ENCODE results near the gene ESR1. TPM values are rescaled to one million over a fixed set of nuclear protein-coding genes. Genes with fewer than 3 reads are reported as not detected.
"Not testable (repeated sequence)": the region's sequence is repeated elsewhere in the genome, so short reads cannot be mapped to it uniquely, and the experiment has no call there.

Gene ESR1
- total and polyA plus RNA-seq, 2 donors (not counting 3 experiments of a cell fraction or from before 2014, with no cell fraction given): 0.01 TPM; not detected in 1

DNA sequence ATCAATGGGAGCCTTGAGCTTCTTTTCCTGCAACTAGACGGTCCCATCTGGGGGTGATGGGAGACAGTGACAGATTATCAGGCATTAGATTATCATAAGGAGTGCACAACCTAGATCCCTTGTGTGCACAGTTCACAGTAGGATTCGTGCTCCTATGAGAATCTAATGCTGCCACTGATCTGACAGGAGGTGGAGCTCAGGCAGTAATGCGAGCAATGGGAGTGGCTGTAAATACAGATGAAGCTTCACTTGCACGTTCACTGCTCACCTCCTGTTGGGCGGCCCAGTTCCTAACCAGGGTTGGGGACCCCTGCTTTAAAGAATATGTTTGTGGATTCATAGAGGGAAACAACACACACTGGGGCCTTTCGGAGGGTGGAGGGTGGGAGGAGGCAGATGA is 180.7 kb downstream of the ESR1 start:
- H3K4me3 ChIP-seq (replicated peaks in 1 of 3; ENCODE audit: insufficient read depth in 1 of 3, low read depth in 1 of 3, low read length in 3 of 3); dilution Hi-C loops (cut with MboI; ENCODE audit: extremely low pct_ligation_motif_present, low sequenced_read_pairs); H3K4me1 ChIP-seq (ENCODE audit: control insufficient read depth, extremely low read depth, insufficient read depth, low read length); intact Hi-C loops (cut with micrococcal nuclease); FAIRE-seq; H3K27ac ChIP-seq (ENCODE audit: insufficient read depth, low read depth, low read length); H3K9me3 ChIP-seq (replicated peaks; ENCODE audit: control insufficient read depth, insufficient read depth, low read length); H3K36me3 ChIP-seq (ENCODE audit: control insufficient read depth in 2 of 2, extremely low read depth in 1 of 2, insufficient read depth in 2 of 2, low read length in 2 of 2); H3K27me3 ChIP-seq (ENCODE audit: control insufficient read depth in 2 of 2, insufficient read depth in 2 of 2, low read length in 2 of 2); H3K79me2 ChIP-seq (ENCODE audit: control insufficient read depth, insufficient read depth, low read length); BruUV-seq (replicated peaks); H2AFZ ChIP-seq (ENCODE audit: low read depth, low read length); H3K9ac ChIP-seq (replicated peaks; ENCODE audit: extremely low read depth, insufficient read depth, low read length); H4K20me1 ChIP-seq (replicated peaks; ENCODE audit: control insufficient read depth, extremely low read depth, insufficient read depth, low read length); DNase-seq (ENCODE audit: low read depth, low spot score); POLR2A ChIA-PET; H3K9me1 ChIP-seq (replicated peaks; ENCODE audit: control insufficient read depth, extremely low read depth, insufficient read depth, low read length); H3K4me2 ChIP-seq (ENCODE audit: insufficient read depth, low read length): not testable (repeated sequence)
- CTCF ChIA-PET: interaction anchor here (0.6 kb wide), 1 partner anchor 112 kb away, joined by 3 read pairs; no protein-coding TSS in a partner anchor

DNA sequence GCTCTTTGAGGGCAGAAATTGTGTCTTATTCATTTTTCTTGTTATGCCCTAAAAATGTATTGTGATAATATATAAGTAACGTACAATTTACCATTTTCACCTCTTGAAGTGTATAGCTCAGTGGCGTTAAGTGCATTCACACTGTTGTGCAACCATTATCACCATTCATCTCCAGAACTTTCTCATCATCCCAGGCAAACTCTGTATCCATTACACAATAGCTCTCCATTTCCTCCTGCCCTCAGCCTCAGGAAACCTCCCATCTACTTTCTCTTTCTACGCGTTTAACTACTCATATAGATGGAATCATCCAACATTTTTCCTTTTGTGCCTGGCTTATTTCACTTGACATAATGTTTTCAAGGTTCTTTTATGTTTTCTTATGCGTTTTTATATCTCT is 184.6 kb downstream of the ESR1 start:
- dilution Hi-C loops (cut with MboI; ENCODE audit: extremely low pct_ligation_motif_present, low sequenced_read_pairs) (no loop called here), intact Hi-C loops (cut with micrococcal nuclease) (no loop called here)
- H3K4me2 ChIP-seq (ENCODE audit: insufficient read depth, low read length): no peak overlapping the region
- CTCF ChIA-PET: interaction anchor here (0.5 to 1.5 kb wide), 3 partner anchors 45 to 440 kb away, joined by 3 to 5 read pairs (median 3); no protein-coding TSS in a partner anchor
- H3K9me1 ChIP-seq (replicated peaks; ENCODE audit: control insufficient read depth, extremely low read depth, insufficient read depth, low read length): no peaks in the 10 kb centered on the region
- FAIRE-seq (no peak), DNase-seq (ENCODE audit: low read depth, low spot score) (no peak)
- no peaks in the 10 kb centered on the region for H3K27me3 ChIP-seq (ENCODE audit: control insufficient read depth in 2 of 2, insufficient read depth in 2 of 2, low read length in 2 of 2)
- H4K20me1 ChIP-seq (replicated peaks; ENCODE audit: control insufficient read depth, extremely low read depth, insufficient read depth, low read length): no peaks in the 10 kb centered on the region
- H3K36me3 ChIP-seq (ENCODE audit: control insufficient read depth in 2 of 2, extremely low read depth in 1 of 2, insufficient read depth in 2 of 2, low read length in 2 of 2): no peaks in the 10 kb centered on the region
- H3K9ac ChIP-seq (replicated peaks; ENCODE audit: extremely low read depth, insufficient read depth, low read length): no peak overlapping the region
- H3K27ac ChIP-seq (ENCODE audit: insufficient read depth, low read depth, low read length): no peak overlapping the region
- POLR2A ChIA-PET: no interaction called here
- H3K9me3 ChIP-seq (replicated peaks; ENCODE audit: control insufficient read depth, insufficient read depth, low read length): no peaks in the 10 kb centered on the region
- no peak overlapping the region for H2AFZ ChIP-seq (ENCODE audit: low read depth, low read length)
- TF ChIP-seq JUN (IDR thresholded peaks at IDR 0.05; ENCODE audit: borderline replicate concordance, insufficient read depth, insufficient read length, low read depth): no peak
- no peak for TF ChIP-seq EZH2 (IDR thresholded peaks at IDR 0.05; ENCODE audit: borderline replicate concordance, low read depth, low read length, severe bottlenecking)
- no peak for TF ChIP-seq POLR2AphosphoS5 (IDR thresholded peaks at IDR 0.05; ENCODE audit: insufficient read depth, low read depth, low read length)
- TF ChIP-seq GATA2 (IDR thresholded peaks at IDR 0.05; ENCODE audit: insufficient read depth, insufficient read length, low read depth, low read length): no peak
- no peak for TF ChIP-seq FOS (IDR thresholded peaks at IDR 0.05; ENCODE audit: borderline replicate concordance, insufficient read depth, low read length)
- TF ChIP-seq MYC (IDR thresholded peaks at IDR 0.05; ENCODE audit: low read depth, low read length): no peak
- TF ChIP-seq, protein P1, sequence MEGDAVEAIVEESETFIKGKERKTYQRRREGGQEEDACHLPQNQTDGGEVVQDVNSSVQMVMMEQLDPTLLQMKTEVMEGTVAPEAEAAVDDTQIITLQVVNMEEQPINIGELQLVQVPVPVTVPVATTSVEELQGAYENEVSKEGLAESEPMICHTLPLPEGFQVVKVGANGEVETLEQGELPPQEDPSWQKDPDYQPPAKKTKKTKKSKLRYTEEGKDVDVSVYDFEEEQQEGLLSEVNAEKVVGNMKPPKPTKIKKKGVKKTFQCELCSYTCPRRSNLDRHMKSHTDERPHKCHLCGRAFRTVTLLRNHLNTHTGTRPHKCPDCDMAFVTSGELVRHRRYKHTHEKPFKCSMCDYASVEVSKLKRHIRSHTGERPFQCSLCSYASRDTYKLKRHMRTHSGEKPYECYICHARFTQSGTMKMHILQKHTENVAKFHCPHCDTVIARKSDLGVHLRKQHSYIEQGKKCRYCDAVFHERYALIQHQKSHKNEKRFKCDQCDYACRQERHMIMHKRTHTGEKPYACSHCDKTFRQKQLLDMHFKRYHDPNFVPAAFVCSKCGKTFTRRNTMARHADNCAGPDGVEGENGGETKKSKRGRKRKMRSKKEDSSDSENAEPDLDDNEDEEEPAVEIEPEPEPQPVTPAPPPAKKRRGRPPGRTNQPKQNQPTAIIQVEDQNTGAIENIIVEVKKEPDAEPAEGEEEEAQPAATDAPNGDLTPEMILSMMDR (IDR thresholded peaks at IDR 0.05; ENCODE audit: extremely low read depth in 1 of 2, insufficient read depth in 1 of 2, low read depth in 1 of 2, low read length in 2 of 2): no peak
- TF ChIP-seq POLR2A (IDR thresholded peaks at IDR 0.05; ENCODE audit: low read depth, low read length): no peak
- TF ChIP-seq, protein P2, sequence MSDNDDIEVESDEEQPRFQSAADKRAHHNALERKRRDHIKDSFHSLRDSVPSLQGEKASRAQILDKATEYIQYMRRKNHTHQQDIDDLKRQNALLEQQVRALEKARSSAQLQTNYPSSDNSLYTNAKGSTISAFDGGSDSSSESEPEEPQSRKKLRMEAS (IDR thresholded peaks at IDR 0.05; ENCODE audit: insufficient read depth, insufficient read length): no peak
- no peaks in the 10 kb centered on the region for H3K4me1 ChIP-seq (ENCODE audit: control insufficient read depth, extremely low read depth, insufficient read depth, low read length)
- no peak overlapping the region for H3K4me3 ChIP-seq (replicated peaks in 1 of 3; ENCODE audit: insufficient read depth in 1 of 3, low read depth in 1 of 3, low read length in 3 of 3)
- H3K79me2 ChIP-seq (ENCODE audit: control insufficient read depth, insufficient read depth, low read length): no peaks in the 10 kb centered on the region
- no TSS peak for BruUV-seq (replicated peaks)
